GM18861 (cell line): ENCODE results near the gene PIGN.

ENCODE experiments used
- ATAC-seq: cut with Tn5 transposase; IDR thresholded peaks from one replicate; pipeline ENCODE4 v1.9.1; 2021; ENCODE audit not compliant: unreplicated experiment

PIGN gene, protein sequence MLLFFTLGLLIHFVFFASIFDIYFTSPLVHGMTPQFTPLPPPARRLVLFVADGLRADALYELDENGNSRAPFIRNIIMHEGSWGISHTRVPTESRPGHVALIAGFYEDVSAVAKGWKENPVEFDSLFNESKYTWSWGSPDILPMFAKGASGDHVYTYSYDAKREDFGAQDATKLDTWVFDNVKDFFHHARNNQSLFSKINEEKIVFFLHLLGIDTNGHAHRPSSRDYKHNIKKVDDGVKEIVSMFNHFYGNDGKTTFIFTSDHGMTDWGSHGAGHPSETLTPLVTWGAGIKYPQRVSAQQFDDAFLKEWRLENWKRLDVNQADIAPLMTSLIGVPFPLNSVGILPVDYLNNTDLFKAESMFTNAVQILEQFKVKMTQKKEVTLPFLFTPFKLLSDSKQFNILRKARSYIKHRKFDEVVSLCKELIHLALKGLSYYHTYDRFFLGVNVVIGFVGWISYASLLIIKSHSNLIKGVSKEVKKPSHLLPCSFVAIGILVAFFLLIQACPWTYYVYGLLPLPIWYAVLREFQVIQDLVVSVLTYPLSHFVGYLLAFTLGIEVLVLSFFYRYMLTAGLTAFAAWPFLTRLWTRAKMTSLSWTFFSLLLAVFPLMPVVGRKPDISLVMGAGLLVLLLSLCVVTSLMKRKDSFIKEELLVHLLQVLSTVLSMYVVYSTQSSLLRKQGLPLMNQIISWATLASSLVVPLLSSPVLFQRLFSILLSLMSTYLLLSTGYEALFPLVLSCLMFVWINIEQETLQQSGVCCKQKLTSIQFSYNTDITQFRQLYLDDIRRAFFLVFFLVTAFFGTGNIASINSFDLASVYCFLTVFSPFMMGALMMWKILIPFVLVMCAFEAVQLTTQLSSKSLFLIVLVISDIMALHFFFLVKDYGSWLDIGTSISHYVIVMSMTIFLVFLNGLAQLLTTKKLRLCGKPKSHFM

GRCh38 chr18:62186774-62187542, at the start of gene PIGN, which contains the start of gene RELCH:
PIGN (minus strand) TSS chr18:62187056; CDS start chr18:62161353, 25,703 bp downstream.
RELCH (plus strand) TSS chr18:62187255; CDS start chr18:62187506, 251 bp downstream.
- ATAC-seq = peak; percentile 72

- no peak for ATAC-seq
These were observed 49.4 kb upstream of the PIGN start for GRCh38 chr18:62236252-62236651.

DNA sequence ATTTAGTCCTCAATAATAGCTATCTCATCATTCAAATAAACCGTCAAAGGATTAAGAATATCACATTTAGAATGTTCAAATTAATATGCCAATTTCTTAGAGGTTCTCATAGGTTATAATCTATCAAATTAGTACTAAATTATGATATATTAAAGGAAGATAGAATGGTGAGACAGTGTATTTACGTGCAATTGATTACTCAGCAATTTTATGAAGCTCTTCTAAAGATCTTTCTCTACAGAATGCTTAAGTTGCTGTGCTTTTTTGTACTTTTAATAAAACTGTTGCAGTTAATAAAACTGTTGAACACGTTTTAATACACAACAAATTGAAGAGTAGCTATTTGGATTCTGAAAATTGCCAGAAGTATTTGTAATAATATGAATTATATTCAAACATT, 39.2 kb upstream of the PIGN start:
- no peak for ATAC-seq

GRCh38 chr18:62224229-62224628, 37.4 kb upstream of the PIGN start:
- no peak for ATAC-seq

GRCh38 chr18:62214790-62215189, 27.9 kb upstream of the PIGN start:
- ATAC-seq = no peak

- no peak for ATAC-seq
These were observed 24.5 kb upstream of the PIGN start for GRCh38 chr18:62211325-62211828.

- no peak for ATAC-seq
These were observed 23.3 kb upstream of the PIGN start for GRCh38 chr18:62210138-62210537.

DNA sequence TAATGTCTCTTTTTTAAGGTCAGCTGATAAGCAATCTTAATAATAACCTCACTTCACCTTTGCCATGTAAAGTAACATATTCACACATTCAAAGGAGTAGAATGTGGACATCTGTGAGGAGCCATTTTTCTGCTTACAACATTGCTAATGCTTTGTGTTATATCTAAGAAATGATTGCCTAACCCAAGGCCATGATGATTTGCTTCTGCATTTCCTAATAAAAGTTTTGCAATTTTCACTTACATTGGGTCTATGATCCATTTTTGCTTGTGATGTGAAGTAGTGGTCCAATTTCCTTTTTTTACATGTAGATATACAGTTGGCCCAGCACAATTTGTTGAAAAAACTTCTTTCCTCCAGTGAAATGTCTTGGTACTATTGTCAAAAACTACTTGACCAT, 22.2 kb upstream of the PIGN start:
- ATAC-seq = no peak

- ATAC-seq = no peak
These were observed 19.7 kb upstream of the PIGN start for GRCh38 chr18:62206593-62206992.

GRCh38 chr18:62205824-62206223, 19.0 kb upstream of the PIGN start:
- no peak for ATAC-seq

DNA sequence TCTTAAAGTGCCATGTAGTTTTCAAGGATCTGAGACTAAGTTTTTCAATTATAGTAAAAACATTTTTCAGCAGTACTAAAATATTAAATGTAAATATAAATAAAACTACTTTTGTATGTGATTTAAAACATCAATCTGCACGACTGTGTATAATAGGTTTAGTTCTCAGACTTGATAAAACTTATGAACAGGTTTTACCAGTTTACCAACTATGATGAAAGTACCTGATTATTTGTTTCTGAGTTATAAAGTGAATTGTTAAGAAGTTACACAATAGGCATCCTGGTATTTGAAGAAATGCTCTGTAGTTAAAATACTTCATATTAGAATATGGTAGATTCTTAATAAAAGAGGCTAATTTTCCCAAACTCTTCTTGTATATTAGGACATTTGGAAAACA, 15.0 kb upstream of the PIGN start:
- ATAC-seq = no peak

- no peak for ATAC-seq
These were observed 13.5 kb upstream of the PIGN start for GRCh38 chr18:62200121-62200914.

DNA sequence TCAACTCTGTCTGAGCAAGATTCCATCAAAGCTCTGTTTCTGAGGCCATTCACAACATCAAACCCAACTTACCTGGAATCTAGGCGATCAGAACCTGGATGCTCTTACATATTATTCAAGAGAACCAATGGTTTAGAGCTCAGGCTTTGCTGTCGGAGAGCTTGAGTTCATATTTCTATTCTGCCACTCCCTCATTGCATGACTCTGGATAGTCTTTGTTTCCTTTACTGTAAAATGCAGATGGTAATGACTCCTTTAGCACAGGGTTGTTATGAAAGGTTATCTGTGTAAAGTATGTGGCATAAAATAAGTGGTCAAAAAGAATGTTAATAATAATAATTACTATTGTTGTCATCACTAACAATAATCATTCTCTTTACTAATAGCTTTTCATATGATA, 12.8 kb upstream of the PIGN start:
- no peak for ATAC-seq

GRCh38 chr18:62198259-62198658, 11.4 kb upstream of the PIGN start:
- no peak for ATAC-seq

DNA sequence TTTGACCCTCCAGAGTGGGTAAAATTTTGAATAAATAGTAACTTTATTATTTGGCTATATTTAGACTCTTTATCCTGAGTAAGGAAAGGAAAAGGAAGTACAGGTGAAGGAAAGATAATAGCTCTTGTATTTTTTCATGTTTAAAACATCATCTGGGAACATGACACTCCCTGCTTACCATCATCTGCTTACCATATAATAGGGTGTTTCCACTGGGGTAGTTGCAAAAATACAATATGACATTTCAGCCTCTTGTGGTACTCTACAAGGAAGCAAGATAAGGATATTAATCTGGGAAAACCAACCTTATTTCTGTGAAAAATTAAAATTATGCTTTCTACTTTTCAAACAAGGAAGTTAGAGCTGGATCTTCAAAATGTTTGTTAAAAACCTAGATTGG, 10.1 kb upstream of the PIGN start:
- no peak for ATAC-seq

- no peak for ATAC-seq
These were observed 9.2 kb upstream of the PIGN start for GRCh38 chr18:62196079-62196478.

GRCh38 chr18:62189208-62189607, 2.4 kb upstream of the PIGN start:
- ATAC-seq = no peak

DNA sequence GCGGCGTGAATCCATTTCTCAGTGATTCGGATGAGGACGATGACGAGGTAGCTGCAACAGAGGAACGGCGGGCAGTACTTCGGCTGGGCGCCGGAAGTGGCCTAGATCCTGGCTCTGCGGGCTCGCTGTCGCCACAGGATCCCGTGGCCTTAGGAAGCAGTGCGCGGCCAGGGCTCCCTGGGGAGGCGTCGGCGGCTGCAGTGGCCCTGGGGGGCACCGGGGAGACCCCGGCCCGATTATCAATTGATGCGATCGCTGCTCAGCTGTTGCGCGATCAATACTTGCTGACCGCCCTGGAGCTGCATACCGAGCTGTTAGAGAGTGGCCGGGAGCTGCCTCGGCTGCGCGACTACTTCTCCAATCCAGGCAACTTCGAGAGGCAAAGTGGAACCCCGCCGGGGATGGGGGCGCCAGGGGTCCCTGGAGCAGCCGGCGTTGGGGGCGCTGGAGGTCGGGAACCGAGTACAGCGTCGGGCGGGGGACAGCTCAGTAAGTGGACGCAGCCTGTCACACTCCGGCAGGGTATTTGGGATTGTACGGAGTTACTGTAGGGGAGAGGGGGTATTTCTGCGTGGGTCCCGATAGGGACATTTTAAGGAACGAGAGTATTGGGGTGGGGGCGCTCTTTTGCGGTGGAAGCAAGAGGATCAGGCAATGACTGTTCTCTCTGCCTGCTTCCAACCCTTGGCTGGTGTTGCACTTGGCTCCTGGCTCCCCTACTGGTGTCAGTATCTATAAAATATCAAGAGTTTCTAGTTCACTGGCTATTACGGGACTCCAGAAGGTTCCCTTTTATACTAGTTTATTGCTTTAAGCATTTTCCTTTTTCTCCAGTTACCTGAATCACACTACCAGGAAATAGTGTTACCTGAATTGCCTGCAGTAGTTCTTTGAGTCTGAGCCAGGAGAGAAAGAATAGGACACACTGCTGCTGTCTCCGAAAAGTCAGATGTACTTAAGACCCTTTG, 971 bp upstream of the PIGN start:
- ATAC-seq = no peak

DNA sequence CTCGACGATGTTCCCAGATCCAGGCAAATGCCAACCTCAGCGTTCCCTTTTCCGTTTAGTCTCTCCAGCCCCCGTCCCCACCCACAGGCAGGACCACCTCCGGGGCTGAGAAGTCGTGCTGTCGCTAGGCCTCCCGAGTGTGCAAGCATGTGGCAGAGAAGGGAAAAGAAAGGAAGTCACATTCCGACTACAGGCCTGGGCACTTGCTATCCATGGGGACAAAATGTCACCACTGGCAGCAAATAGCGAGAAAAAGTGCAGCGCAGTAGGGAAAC, 420 bp downstream of the PIGN start:
- peak; percentile 3 for ATAC-seq
